NCI-H1105 treated with DMSO at 0.1 percent for 48 hours (cell line): ENCODE measurements around the gene CCDC158.
"Not testable (repeated sequence)": the region's sequence is repeated elsewhere in the genome, so short reads cannot be mapped to it uniquely, and the experiment has no call there.

Experiments
- DNase-seq: peaks from one replicate; lab custom pipeline; 2025; lab: John Stamatoyannopoulos, UW

Gene CCDC158

GRCh38 chr4:76420762-76421581 is at the start of gene CCDC158:
Gene CCDC158, minus strand, starts transcription at chr4:76421141. Its CDS starts 17,934 bp downstream, at chr4:76403207.
- DNase-seq: no peak

- DNase-seq: no peak
These were observed 49.6 kb upstream of the CCDC158 start for GRCh38 chr4:76470532-76470931.

- no peak for DNase-seq
These were observed 49.1 kb upstream of the CCDC158 start for GRCh38 chr4:76470064-76470463.

GRCh38 chr4:76463568-76463967 is 42.6 kb upstream of the CCDC158 start:
- DNase-seq: no peak

- no peak for DNase-seq
These were observed 38.4 kb upstream of the CCDC158 start for GRCh38 chr4:76459291-76459723.

- DNase-seq: no peak
These were observed 37.9 kb upstream of the CCDC158 start for GRCh38 chr4:76458825-76459224.

GRCh38 chr4:76458297-76458696 is 37.4 kb upstream of the CCDC158 start:
- no peak for DNase-seq

GRCh38 chr4:76457885-76458284 is 36.9 kb upstream of the CCDC158 start:
- no peak for DNase-seq

- DNase-seq: not testable (repeated sequence)
These were observed 33.1 kb upstream of the CCDC158 start for GRCh38 chr4:76454073-76454472.

GRCh38 chr4:76453232-76453631 is 32.3 kb upstream of the CCDC158 start:
- DNase-seq: no peak

- DNase-seq: no peak
These were observed 28.9 kb upstream of the CCDC158 start for GRCh38 chr4:76449833-76450232.

- DNase-seq: no peak
These were observed 28.4 kb upstream of the CCDC158 start for GRCh38 chr4:76449362-76449767.

- DNase-seq: no peak
These were observed 27.3 kb upstream of the CCDC158 start for GRCh38 chr4:76448211-76448610.

GRCh38 chr4:76447393-76447851 is 26.5 kb upstream of the CCDC158 start:
- DNase-seq: no peak

- no peak for DNase-seq
These were observed 25.0 kb upstream of the CCDC158 start for GRCh38 chr4:76445911-76446310.

- DNase-seq: no peak
These were observed 22.4 kb upstream of the CCDC158 start for GRCh38 chr4:76443376-76443775.

- no peak for DNase-seq
These were observed 21.9 kb upstream of the CCDC158 start for GRCh38 chr4:76442807-76443206.

GRCh38 chr4:76441881-76442280 is 20.9 kb upstream of the CCDC158 start:
- no peak for DNase-seq

- no peak for DNase-seq
These were observed 18.6 kb upstream of the CCDC158 start for GRCh38 chr4:76439491-76439890.

- DNase-seq: no peak
These were observed 14.8 kb upstream of the CCDC158 start for GRCh38 chr4:76435528-76436319.

GRCh38 chr4:76434901-76435527 is 14.1 kb upstream of the CCDC158 start, which contains the start of gene SHROOM3:
Gene SHROOM3, plus strand, starts transcription at chr4:76435229. Its CDS starts 824 bp downstream, at chr4:76436053.
- no peak for DNase-seq
